ENCODE results near the gene EREG. TPM values are rescaled to one million over a fixed set of nuclear protein-coding genes. Genes with fewer than 3 reads are reported as not detected.
"Not testable (repeated sequence)": the region's sequence is repeated elsewhere in the genome, so short reads cannot be mapped to it uniquely, and the experiment has no call there.

The EREG gene
- total and polyA plus RNA-seq, 2 donors = 0.05 to 0.48 TPM

- DNase-seq (ENCODE audit: low read depth in 6 of 9, low spot score in 9 of 9) = no peak
Measured at GRCh38 chr4:74390677-74391076, 25.7 kb downstream of the EREG start.

GRCh38 chr4:74391346-74391745, 26.4 kb downstream of the EREG start:
- DNase-seq (ENCODE audit: low read depth in 6 of 9, low spot score in 9 of 9) = no peak
- Histone ChIP-seq H3K27ac (ENCODE audit: low read depth in 1 of 2, low read length in 1 of 2) (no peak overlapping the region), H3K27me3 (ENCODE audit: control insufficient read depth in 2 of 2, insufficient read depth in 1 of 2, low read length in 1 of 2) (no peaks in the 10 kb centered on the region), H3K9me3 (ENCODE audit: control insufficient read depth in 2 of 2, insufficient read depth in 1 of 2, low read length in 1 of 2) (no peaks in the 10 kb centered on the region), H3K4me3 (ENCODE audit: low read length in 2 of 2) (no peak overlapping the region), H3K4me1 (ENCODE audit: control insufficient read depth in 2 of 2, insufficient read depth in 2 of 2, low read length in 2 of 2) (no peaks in the 10 kb centered on the region), H3K36me3 (ENCODE audit: control insufficient read depth in 2 of 2, insufficient read depth in 2 of 2, low read length in 1 of 2) (no peaks in the 10 kb centered on the region)

More at GRCh38 chr4:74390677-74391076, 25.7 kb downstream of the EREG start:
- 98% methylated on average over 2 of the region's 2 CpGs for WGBS
- Histone ChIP-seq H3K4me3 (ENCODE audit: low read length in 2 of 2) (no peak overlapping the region), H3K36me3 (ENCODE audit: control insufficient read depth in 2 of 2, insufficient read depth in 2 of 2, low read length in 1 of 2) (no peaks in the 10 kb centered on the region), H3K27me3 (ENCODE audit: control insufficient read depth in 2 of 2, insufficient read depth in 1 of 2, low read length in 1 of 2) (no peaks in the 10 kb centered on the region), H3K4me1 (ENCODE audit: control insufficient read depth in 2 of 2, insufficient read depth in 2 of 2, low read length in 2 of 2) (no peaks in the 10 kb centered on the region), H3K27ac (ENCODE audit: low read depth in 1 of 2, low read length in 1 of 2) (no peak overlapping the region), H3K9me3 (ENCODE audit: control insufficient read depth in 2 of 2, insufficient read depth in 1 of 2, low read length in 1 of 2) (no peaks in the 10 kb centered on the region)

GRCh38 chr4:74391890-74392475, 27.0 kb downstream of the EREG start:
- WGBS = 94% methylated on average over 2 of the region's 2 CpGs
- Histone ChIP-seq H3K4me3 (ENCODE audit: low read length in 2 of 2) (no peak overlapping the region), H3K9me3 (ENCODE audit: control insufficient read depth in 2 of 2, insufficient read depth in 1 of 2, low read length in 1 of 2) (no peaks in the 10 kb centered on the region), H3K4me1 (ENCODE audit: control insufficient read depth in 2 of 2, insufficient read depth in 2 of 2, low read length in 2 of 2) (no peaks in the 10 kb centered on the region), H3K27me3 (ENCODE audit: control insufficient read depth in 2 of 2, insufficient read depth in 1 of 2, low read length in 1 of 2) (no peaks in the 10 kb centered on the region), H3K27ac (ENCODE audit: low read depth in 1 of 2, low read length in 1 of 2) (no peak overlapping the region), H3K36me3 (ENCODE audit: control insufficient read depth in 2 of 2, insufficient read depth in 2 of 2, low read length in 1 of 2) (no peaks in the 10 kb centered on the region)
- DNase-seq (ENCODE audit: low read depth in 6 of 9, low spot score in 9 of 9) = no peak

- no peak for DNase-seq (ENCODE audit: low read depth in 6 of 9, low spot score in 9 of 9)
- no peaks in the 10 kb centered on the region for H3K36me3 ChIP-seq (ENCODE audit: control insufficient read depth in 2 of 2, insufficient read depth in 2 of 2, low read length in 1 of 2)
- no peak overlapping the region for H3K4me3 ChIP-seq (ENCODE audit: low read length in 2 of 2)
- no peaks in the 10 kb centered on the region for H3K4me1 ChIP-seq (ENCODE audit: control insufficient read depth in 2 of 2, insufficient read depth in 2 of 2, low read length in 2 of 2)
- no peaks in the 10 kb centered on the region for H3K27me3 ChIP-seq (ENCODE audit: control insufficient read depth in 2 of 2, insufficient read depth in 1 of 2, low read length in 1 of 2)
- 95% methylated on average over 5 of the region's 5 CpGs for WGBS
- peaks cover 0 to 6% of the 10 kb centered on the region in 2 donors for H3K9me3 ChIP-seq (ENCODE audit: control insufficient read depth in 2 of 2, insufficient read depth in 1 of 2, low read length in 1 of 2)
- no peak overlapping the region for H3K27ac ChIP-seq (ENCODE audit: low read depth in 1 of 2, low read length in 1 of 2)
Measured at GRCh38 chr4:74394476-74395136, 29.7 kb downstream of the EREG start.

- WGBS = 88% methylated on average over 2 of the region's 2 CpGs
- peaks cover 0 to 6% of the 10 kb centered on the region in 2 donors for H3K9me3 ChIP-seq (ENCODE audit: control insufficient read depth in 2 of 2, insufficient read depth in 1 of 2, low read length in 1 of 2)
- no peak overlapping the region for H3K4me3 ChIP-seq (ENCODE audit: low read length in 2 of 2)
Measured at GRCh38 chr4:74395633-74396032, 30.7 kb downstream of the EREG start.

GRCh38 chr4:74397748-74398426, 32.9 kb downstream of the EREG start:
- Histone ChIP-seq H3K36me3 (ENCODE audit: control insufficient read depth in 2 of 2, insufficient read depth in 2 of 2, low read length in 1 of 2) (no peaks in the 10 kb centered on the region), H3K4me3 (ENCODE audit: low read length in 2 of 2) (peak overlapping the region; percentile 30 to 51), H3K27me3 (ENCODE audit: control insufficient read depth in 2 of 2, insufficient read depth in 1 of 2, low read length in 1 of 2) (no peaks in the 10 kb centered on the region), H3K4me1 (ENCODE audit: control insufficient read depth in 2 of 2, insufficient read depth in 2 of 2, low read length in 2 of 2) (no peaks in the 10 kb centered on the region), H3K9me3 (ENCODE audit: control insufficient read depth in 2 of 2, insufficient read depth in 1 of 2, low read length in 1 of 2) (peaks cover 0 to 6% of the 10 kb centered on the region in 2 donors), H3K27ac (ENCODE audit: low read depth in 1 of 2, low read length in 1 of 2) (peak overlapping the region in 1 of 2 donors; percentile 46)
- 57% methylated on average over 6 of the region's 6 CpGs for WGBS
- DNase-seq (ENCODE audit: low read depth in 6 of 9, low spot score in 9 of 9) = peak in 1 of 9 donors; percentile 26

More at GRCh38 chr4:74395633-74396032, 30.7 kb downstream of the EREG start:
- Histone ChIP-seq H3K27ac (ENCODE audit: low read depth in 1 of 2, low read length in 1 of 2) (no peak overlapping the region), H3K27me3 (ENCODE audit: control insufficient read depth in 2 of 2, insufficient read depth in 1 of 2, low read length in 1 of 2) (no peaks in the 10 kb centered on the region), H3K36me3 (ENCODE audit: control insufficient read depth in 2 of 2, insufficient read depth in 2 of 2, low read length in 1 of 2) (no peaks in the 10 kb centered on the region), H3K4me1 (ENCODE audit: control insufficient read depth in 2 of 2, insufficient read depth in 2 of 2, low read length in 2 of 2) (no peaks in the 10 kb centered on the region)
- no peak for DNase-seq (ENCODE audit: low read depth in 6 of 9, low spot score in 9 of 9)

- H3K27ac ChIP-seq (ENCODE audit: low read depth in 1 of 2, low read length in 1 of 2); H3K27me3 ChIP-seq (ENCODE audit: control insufficient read depth in 2 of 2, insufficient read depth in 1 of 2, low read length in 1 of 2); H3K9me3 ChIP-seq (ENCODE audit: control insufficient read depth in 2 of 2, insufficient read depth in 1 of 2, low read length in 1 of 2); H3K4me3 ChIP-seq (ENCODE audit: low read length in 2 of 2); DNase-seq (ENCODE audit: low read depth in 6 of 9, low spot score in 9 of 9); H3K4me1 ChIP-seq (ENCODE audit: control insufficient read depth in 2 of 2, insufficient read depth in 2 of 2, low read length in 2 of 2); H3K36me3 ChIP-seq (ENCODE audit: control insufficient read depth in 2 of 2, insufficient read depth in 2 of 2, low read length in 1 of 2): not testable (repeated sequence)
- 95% methylated on average over 32 of the region's 32 CpGs for WGBS
Measured at GRCh38 chr4:74398894-74399589, 34.1 kb downstream of the EREG start.

GRCh38 chr4:74400395-74400794, 35.5 kb downstream of the EREG start:
- Histone ChIP-seq H3K27me3 (ENCODE audit: control insufficient read depth in 2 of 2, insufficient read depth in 1 of 2, low read length in 1 of 2) (no peaks in the 10 kb centered on the region), H3K4me1 (ENCODE audit: control insufficient read depth in 2 of 2, insufficient read depth in 2 of 2, low read length in 2 of 2) (no peaks in the 10 kb centered on the region), H3K9me3 (ENCODE audit: control insufficient read depth in 2 of 2, insufficient read depth in 1 of 2, low read length in 1 of 2) (peaks cover 0 to 6% of the 10 kb centered on the region in 2 donors), H3K36me3 (ENCODE audit: control insufficient read depth in 2 of 2, insufficient read depth in 2 of 2, low read length in 1 of 2) (no peaks in the 10 kb centered on the region), H3K27ac (ENCODE audit: low read depth in 1 of 2, low read length in 1 of 2) (no peak overlapping the region), H3K4me3 (ENCODE audit: low read length in 2 of 2) (no peak overlapping the region)
- 96% methylated on average over 10 of the region's 10 CpGs for WGBS
- DNase-seq (ENCODE audit: low read depth in 6 of 9, low spot score in 9 of 9) = no peak

Data from thymus (tissue), 11 donors.